Measurements from ENCODE around the gene DTWD2. TPM values are rescaled to one million over a fixed set of nuclear protein-coding genes. Genes with fewer than 3 reads are reported as not detected.
"Not testable (repeated sequence)": the region's sequence is repeated elsewhere in the genome, so short reads cannot be mapped to it uniquely, and the experiment has no call there.

The DTWD2 gene
- total RNA-seq, 1 donor from 2014 or later: 1.6 TPM

DNA sequence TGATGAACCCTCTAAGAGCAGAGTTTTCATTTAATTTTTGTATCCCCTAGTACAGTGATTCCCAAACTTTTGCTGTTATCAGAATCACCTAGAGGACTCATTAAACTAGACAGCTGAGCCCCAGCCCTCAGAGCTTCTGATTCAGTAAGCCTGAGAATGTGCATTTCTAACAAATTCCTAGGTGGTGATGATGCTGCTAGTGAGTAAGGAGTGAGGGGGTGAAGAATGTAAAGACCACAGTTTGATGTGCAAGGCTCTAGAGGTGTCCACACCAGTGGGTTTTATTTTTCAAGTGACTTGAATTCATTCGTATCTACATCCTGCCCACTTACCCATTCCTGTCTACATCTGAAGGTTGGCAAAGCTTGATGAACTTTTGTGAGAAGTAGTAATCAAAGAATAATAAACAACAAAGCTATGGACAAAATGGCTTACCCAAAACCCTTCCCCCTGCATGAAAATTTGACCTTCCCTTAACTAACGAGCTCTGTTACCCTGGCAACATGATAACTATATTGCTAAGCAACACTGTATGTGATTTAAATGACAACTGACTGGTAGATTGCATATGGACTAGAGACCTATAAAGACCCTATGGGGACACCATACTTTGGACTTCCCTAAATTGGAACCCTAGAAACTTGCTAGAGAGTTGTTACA is 35.2 kb downstream of the DTWD2 start:
- DNase-seq (ENCODE audit: low read depth, low spot score): no peak

DNA sequence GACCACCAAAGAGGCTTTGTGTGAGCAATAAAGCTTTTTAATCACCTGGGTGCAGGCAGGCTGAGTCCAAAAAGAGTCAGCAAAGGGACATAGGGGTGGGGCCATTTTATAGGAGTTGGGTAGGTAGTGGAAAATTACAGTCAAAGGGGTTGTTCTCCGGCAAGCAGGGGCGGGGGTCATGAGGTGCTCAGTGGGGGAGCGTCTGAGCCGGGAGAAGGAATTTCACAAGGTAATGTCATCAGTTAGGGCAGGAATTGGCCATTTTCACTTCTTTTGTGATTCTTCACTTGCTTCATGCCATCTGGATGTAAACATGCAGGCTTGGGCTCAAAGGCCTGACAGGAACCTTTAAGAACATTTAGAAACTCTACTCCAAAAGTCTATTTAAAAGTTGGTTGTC is 36.0 kb downstream of the DTWD2 start:
- not testable (repeated sequence) for DNase-seq (ENCODE audit: low read depth, low spot score)

DNA sequence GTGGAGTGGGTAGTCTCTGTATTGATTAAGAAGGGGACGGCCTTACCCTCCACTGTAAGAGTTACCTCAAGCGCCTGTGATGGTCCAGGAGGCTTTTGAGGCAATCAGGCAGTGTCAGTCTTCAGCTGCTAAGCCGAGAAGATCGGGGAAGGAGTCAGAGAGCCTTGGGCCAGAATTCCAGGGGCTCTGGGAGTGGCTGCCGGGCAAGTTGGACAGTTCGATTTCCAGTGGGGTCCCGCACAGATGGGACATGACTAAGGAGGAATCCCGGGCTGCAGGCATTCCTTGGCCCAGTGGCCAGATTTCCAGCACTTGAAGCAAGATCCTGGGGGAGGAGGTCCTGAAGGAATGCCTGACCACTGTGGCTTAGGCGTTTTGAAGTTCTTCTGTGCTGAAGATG is 38.0 kb downstream of the DTWD2 start:
- DNase-seq (ENCODE audit: low read depth, low spot score): not testable (repeated sequence)

DNA sequence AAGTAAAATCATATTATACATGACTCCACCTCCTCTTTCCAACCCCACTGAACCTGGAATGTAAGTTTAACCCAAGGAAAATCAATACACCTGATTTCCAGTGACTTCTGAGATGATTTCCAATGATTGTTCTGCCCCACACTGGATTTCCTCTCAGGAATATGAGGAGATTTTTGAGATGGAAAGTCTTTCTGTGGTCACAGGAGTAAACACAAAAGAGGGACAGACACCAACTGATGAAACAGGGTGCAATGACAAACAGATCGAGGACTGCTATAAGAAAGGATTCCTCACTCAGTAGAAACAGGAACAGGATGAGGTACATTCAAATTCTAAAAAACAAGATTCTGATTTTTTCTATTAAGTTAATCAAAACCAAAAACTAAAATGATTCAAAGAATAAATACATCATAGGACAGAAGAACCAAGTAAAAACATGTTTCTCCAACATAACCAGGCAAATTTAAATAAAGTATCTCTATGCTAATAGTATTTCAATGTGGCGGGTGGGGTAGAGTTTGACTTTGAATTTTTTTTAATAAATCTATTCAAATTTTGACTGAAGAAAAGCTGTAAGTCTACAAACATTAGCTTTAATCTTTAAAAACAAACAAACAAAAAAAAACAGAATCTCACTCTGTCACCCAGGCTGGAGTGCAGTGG is 42.1 kb downstream of the DTWD2 start:
- no peak for DNase-seq (ENCODE audit: low read depth, low spot score)

DNA sequence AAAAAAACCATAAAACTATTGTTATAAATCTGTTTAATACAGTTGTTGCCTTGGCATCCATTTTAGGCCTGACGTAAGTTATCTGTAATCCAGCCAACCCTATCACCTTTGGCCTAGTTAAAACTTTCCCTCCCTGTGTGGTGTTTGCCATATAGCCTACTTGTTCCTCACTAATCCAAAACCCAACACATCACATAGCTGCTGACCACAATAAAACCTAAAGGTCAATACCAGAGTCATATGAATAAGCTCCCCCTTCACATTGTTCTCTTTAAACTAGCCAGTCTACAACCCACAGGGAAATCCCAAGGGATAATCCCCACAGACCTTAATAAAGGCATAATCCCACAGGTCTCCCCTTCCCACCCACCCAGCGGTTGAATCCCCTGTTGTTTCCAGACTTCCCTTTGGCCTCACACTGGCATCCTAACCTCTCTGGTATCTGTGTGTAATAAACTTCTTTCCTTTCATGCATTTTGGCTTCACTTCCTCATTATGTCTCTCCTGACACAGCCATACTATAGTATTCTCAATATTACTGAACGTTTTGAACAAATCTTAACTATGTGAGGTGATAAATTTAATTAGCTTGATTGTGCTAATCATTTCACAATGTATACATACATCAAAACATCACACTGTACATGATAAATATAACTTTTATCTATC is 50.8 kb downstream of the DTWD2 start:
- no peak for DNase-seq (ENCODE audit: low read depth, low spot score)

DNA sequence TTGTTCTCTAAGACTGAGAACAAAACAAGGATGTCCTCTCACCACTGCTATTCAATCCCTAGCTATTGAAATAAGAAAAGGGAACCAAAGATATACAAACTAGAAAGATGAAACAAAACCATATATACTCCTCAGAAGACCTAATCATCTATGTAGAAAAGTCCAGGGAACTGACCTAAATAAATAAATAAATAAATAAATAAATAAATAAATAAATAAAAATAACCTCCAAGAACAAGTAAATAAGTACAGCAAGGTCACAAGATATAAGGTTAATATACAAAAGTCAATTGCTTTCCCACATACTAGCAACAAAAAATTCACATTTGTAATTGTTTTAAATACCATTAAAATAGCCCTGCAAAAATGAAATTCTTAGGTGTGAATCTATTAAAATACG is 54.6 kb downstream of the DTWD2 start:
- DNase-seq (ENCODE audit: low read depth, low spot score): no peak

DNA sequence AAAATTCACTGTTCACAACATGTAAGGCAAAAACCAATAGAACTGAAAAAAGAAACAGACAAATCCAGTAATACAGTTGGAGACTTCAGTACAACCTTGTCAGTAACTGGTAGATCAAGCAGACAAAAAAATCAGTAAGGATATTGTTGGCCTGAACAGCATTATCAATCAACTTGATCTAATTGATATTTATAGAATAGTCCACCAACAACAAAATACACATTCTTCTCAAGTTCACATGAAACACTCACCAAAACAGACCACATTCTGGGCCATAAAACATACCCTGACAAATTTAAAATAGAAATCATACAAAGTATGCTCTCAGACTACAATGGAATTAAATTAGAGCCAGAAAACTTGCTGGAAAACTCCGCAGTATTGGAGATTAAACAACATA is 56.8 kb downstream of the DTWD2 start:
- DNase-seq (ENCODE audit: low read depth, low spot score): no peak

DNA sequence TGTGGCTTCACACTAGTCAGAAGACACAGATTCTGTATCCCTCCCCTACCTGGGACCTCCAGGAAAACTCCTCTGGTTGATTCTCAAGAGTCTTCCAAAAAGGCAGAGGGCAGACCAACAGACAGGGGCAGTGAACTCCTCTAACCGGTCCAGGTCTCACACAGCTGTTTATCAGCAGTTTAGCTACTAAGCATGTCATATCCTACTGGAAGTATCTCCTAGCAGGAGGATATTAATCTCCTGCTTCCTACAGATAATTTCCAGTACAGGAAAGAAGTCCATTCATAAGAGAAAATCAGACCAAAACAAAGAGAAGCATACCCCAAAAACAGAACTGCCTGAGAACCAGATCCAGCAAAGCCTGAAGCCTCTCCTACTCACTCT is 64.3 kb downstream of the DTWD2 start:
- no peak for DNase-seq (ENCODE audit: low read depth, low spot score)

DNA sequence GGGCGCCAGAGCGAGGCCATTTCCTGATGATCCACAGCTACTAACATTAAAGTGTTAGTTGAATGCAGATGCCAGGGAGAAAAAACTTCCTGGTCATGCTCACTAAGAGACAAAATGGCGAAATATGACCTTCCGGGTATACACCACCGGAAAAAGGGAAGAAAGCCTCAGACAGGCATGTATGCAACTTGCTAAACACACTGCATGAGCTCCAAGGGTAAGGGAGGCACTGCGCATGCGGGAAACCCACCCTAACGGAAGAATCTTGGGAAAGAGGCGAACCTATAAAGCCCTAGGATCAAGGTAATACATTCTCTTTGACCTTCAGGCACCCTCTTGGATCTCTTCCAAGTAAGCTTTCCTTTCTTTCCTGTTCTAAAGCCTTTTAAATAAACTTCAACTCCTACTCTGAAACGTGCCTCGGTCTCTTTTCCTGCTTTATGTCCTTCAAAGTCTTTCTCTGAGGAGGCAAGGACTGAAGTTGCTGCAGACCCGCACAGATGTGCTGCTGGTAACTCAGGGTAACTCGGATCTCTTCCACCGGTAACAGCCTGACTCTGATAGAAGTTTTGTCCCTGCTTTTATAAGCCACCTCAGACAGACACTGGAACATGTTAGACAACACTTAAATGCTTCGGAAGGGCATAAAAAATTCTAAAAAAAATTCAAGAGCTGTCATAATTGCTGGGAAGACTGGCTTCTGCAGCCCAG is 64.9 kb downstream of the DTWD2 start:
- no peak for DNase-seq (ENCODE audit: low read depth, low spot score)

DNA sequence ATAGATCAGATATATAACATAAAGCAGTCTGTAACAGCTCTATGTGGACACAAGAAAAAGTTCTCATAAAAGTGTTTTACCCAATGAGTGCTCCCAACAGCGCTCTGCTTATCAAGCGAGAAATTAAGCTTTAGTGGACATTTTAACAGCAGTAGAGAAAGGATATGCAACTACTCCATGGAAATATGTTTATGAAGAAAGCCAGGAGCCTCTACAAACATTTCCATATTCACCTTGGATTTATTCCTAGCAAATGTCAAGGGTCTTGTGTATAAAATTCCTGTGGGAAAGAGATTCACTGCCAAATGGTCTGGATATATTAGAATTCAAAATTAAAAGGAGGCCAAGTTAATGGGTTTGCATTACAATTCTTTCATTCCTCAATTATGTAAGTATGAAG is 66.5 kb downstream of the DTWD2 start:
- no peak for DNase-seq (ENCODE audit: low read depth, low spot score)

DNA sequence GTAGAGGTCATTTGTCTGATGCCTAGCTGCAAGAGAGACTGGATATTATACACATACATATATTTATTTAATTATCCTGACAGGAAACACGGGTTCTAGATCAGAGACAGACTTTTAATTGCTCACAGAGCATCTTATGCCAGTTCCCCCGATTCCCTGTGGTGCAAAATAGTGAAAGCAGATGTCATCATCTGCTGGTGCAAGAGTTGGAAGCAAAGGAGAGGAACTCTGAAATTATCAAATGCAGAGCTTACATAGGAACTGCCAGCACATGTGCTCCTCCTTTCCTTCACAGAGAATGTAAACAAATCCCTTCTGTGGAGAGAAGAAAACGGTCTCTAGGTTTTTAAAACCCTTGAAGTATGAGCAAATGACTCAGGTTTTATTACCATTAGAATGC is 69.3 kb downstream of the DTWD2 start:
- no peak for DNase-seq (ENCODE audit: low read depth, low spot score)

DNA sequence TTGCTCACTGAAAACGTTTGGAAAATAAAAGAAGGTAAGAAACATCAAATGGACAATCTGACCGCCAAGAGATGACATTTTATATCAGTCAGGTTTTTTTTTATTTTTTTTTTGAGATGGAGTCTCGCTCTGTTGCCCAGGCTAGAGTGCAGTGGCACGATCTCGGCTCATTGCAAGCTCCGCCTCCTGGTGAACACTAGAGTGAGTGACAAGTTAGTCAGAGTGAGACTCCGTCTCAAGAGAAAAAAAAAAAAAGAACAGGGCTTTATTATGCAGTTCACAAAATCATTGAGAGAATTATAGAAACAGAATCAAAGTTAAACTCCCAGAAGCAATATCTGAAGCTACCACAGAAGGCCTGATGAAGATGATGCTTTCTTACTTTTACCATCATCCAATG is 70.1 kb downstream of the DTWD2 start:
- DNase-seq (ENCODE audit: low read depth, low spot score): no peak

DNA sequence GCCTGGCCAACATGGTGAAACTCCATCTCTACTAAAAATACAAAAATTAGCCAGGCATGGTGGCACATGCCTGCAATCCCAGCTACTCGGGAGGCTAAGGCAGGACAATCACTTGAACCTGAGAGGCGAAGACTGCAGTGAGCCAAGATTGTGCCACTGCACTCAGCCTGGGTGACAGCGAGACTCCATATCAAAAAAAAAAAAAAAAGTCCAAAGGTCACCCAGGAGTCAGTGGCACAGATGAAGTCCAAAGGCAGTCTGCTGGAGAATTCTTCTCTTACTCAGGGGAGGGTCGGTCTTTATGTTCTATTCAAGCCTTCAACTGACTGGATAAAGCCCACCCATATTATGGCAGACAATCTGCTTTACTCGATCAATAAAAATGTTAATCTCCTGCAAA is 80.8 kb downstream of the DTWD2 start:
- not testable (repeated sequence) for DNase-seq (ENCODE audit: low read depth, low spot score)

DNA sequence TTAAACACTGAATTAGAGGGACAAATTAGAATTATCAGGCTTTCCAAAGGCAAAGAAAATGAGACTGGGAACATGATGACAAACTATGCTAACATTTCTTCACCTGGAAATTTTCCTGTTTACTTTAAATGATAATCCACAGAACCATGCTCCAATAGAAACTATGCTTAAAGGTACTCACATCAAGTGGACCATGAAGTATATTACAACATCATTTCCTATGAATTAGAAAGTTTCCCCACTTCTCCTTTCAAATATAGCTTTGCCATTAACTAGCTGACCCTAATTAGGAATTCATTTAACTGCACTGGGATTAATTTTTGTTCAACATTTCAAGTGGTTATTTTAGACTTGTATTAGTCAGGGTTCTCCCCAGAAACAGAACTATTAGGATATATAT is 81.4 kb downstream of the DTWD2 start:
- no peak for DNase-seq (ENCODE audit: low read depth, low spot score)

DNA sequence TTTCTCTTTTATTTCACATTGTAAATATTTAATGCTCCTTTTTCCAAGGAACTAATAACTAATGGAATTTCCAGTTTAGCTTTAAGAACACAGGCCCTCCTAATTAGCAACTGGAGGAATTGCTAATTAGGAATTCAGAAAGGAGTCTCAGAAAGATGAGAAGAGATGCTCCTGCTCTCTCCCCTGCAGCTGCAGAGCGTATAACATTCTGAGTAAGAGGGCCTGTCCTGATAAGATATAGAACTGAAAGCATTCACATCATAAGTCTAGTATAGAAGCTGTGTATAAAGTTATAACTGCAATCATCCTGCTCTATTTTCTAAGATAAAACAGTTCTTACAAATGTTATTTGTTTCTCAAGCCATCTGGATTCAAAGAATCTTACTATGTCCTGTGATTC is 83.2 kb downstream of the DTWD2 start:
- no peak for DNase-seq (ENCODE audit: low read depth, low spot score)

DNA sequence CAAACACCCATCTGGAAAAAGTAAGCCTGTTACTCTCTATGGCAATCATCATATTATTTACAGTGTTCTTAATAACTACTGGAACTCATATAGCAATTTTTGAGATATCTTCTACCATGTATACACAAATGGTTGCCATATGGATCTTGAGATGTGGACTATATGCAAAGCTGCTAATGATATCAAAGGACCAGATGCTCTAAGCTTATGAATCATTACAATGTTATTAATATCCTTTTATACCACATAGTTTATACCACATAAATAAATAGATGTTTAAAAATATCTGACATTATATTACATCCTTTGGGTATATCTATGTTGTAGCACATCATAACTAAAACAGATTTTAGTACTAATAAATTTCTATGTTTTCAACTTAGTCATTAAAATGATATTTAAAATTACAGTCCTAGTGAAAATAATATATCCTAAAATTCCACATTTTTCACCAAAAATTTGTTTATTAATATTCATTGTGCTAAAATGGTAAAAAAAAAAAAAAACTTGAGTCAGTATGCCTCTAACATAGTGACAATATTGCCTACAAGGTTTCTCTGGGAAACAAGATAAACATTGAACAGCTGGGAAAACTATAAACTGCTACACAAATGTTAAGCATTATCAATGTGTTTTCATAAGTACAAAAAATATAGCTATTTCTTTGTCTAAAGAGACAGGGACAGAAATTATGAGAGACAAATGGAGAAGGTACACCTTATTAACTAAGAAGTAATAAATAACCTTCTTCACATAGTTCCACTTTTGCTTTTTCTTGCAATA is 85.5 kb downstream of the DTWD2 start:
- DNase-seq (ENCODE audit: low read depth, low spot score): no peak

DNA sequence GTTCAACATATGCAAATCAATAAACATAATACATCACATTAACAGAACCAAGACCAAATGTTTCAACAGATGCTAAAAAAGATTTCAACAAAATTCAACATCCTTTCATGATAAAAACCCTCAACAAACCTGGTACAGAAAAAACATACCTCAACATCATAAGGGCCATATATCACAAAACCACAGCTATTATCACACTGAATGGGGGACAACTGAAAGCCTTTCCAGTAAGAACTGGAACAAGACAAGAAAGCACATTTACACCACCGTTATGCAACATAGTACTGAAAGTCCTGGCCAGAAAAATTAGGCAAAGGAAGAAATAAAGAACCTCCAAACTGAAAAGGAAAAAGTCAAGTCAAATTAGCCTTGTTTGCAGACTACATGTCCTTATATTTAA is 93.6 kb downstream of the DTWD2 start:
- no peak for DNase-seq (ENCODE audit: low read depth, low spot score)

DNA sequence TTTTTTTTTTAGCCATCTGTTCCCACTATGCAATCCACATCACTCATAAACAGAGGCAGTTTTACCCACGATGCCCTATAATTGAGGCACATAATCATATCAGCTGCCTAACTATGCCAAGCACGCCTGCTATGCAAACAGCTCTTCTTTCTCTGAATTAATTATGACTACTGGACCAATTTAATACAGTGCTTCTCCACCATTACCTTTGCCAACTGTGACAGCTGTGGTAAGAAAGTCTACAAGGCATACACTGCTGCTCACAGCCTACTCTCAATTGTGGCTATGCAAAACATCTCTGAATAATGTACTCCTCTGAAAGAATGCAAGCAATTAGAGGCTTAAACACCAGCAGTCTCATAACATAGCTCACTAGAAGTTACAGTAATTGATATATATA is 97.1 kb downstream of the DTWD2 start:
- no peak for DNase-seq (ENCODE audit: low read depth, low spot score)

DNA sequence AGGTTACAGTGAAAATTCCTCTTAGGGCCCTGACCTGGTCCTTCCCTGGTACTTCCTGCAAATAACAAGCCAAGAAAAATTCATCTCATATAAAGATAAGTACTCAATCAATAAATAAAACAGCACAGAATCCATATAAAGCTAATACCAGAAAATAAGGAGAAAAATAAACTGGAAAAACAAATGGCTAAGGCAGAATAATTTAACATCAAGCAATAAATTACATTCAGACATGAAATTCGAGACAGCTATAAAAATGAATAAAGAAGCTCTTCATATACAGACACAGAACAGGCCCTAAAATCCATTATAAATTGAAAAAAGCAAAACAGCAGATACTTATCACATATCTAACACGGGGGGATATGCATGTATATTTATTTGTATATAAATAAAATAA is 99.2 kb downstream of the DTWD2 start:
- no peak for DNase-seq (ENCODE audit: low read depth, low spot score)

DNA sequence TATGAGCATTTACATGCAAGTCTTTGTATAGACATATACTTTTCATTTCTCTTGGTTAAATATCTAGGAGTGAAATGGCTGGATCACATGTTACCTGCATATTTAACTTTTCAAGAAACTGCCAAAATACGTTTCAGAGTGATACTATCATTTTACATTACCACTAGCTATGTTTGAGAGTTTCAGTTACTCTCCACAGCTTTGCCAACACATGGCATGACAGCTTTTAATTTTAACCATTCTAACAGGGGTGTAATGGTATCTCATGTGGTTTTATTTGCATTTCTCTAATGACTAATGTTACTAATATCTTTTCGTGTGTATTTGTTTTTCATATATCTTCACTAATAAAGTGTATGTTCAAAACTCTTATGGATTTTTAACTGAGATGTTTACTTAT is 99.8 kb downstream of the DTWD2 start:
- DNase-seq (ENCODE audit: low read depth, low spot score): no peak

DNA sequence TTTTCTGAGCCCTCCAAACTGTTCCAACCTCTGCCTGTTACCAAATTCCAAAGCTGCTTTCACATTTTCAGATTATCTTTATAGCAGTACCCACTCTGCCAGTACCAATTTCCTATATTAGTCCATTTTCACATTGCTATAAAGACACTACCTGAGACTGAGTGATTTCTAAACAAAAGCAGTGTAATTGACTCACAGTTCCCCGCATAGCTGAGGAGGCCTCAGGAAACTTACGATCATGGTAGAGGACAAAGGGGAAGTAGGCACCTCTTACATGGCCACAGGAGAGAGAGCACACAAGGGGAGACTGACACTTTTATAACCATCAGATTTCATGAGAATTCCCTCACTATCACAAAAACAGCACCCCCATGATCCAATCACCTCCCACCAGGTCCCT is 105.0 kb downstream of the DTWD2 start:
- no peak for DNase-seq (ENCODE audit: low read depth, low spot score)

DNA sequence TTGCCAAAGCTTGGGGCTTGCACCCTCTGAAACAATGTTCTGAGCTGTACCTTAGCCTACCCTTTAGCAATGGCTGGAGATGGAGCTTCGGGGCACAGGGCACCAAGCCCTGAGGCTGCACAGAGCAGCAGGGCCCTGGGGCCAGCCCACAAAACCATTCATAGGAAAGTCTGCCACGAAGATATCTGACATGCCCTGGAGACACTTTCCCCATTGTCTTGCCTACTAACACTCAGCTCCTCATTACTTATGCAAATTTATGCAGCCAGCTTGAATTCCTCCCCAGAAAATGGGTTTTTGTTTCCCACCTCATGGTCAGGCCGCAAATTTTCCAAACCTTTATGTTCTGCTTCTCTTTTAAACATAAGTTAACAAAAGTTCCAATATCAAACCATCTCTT is 105.7 kb downstream of the DTWD2 start:
- DNase-seq (ENCODE audit: low read depth, low spot score): no peak

Measured in pulmonary artery endothelial cell (primary cell).